Measurements from ENCODE around the gene MBTD1.

- no peak for TF ChIP-seq POLR2AphosphoS5 (IDR thresholded peaks at IDR 0.05; ENCODE audit: low read depth, low read length)
- TF ChIP-seq RAD21 (IDR thresholded peaks at IDR 0.05; ENCODE audit: low read length), result no peak
- no peak for TF ChIP-seq RCOR1 (IDR thresholded peaks at IDR 0.05; ENCODE audit: low read length)
- no peak for TF ChIP-seq CTCF (IDR thresholded peaks at IDR 0.05)
- no peak for TF ChIP-seq USF1 (IDR thresholded peaks at IDR 0.05; ENCODE audit: borderline replicate concordance, low read depth)
- TF ChIP-seq REST (IDR thresholded peaks at IDR 0.05; ENCODE audit: low read depth, low read length), result no peak
These were observed 44.9 kb downstream of the MBTD1 start for GRCh38 chr17:51214920-51215319.

All from SK-N-SH (cell line).